Activated T-cell treated with anti-CD3 and anti-CD28 coated beads, Interleukin-2, amount 50 U/mL, for 72 hours (primary cell): ENCODE measurements around the gene TSGA10. TPM values are rescaled to one million over a fixed set of nuclear protein-coding genes. Genes with fewer than 3 reads are reported as not detected.
A peak's percentile ranks its signal among the peaks of the same experiment; 100 is the strongest.

ENCODE experiments used
- ATAC-seq, 2 donors: fragments of 150-1000 bp; cut with Tn5 transposase; replicated peaks in 1 of 2; 2 replicates each; pipeline ENCODE4 v1.10.0; 2021; ENCODE audit warnings: moderate library complexity in 2 of 2, mild to moderate bottlenecking in 1 of 2
- DNase-seq, 2 donors: peaks; one replicate each; pipeline ENCODE4 v3.0.0; 2021 to 2022; ENCODE audit warnings: mixed read lengths in 1 of 2
- H3K27ac Mint-ChIP-seq: one replicate; pipeline ENCODE4 v1.8.0; 2022; ENCODE audit warnings: mild to moderate bottlenecking, moderate library complexity, mixed read lengths
- H3K27me3 Mint-ChIP-seq: one replicate; pipeline ENCODE4 v1.8.0; 2022; ENCODE audit warnings: low read depth, mixed read lengths
- H3K36me3 Mint-ChIP-seq, 2 donors: one replicate each; pipeline ENCODE4 v1.8.0; 2022; ENCODE audit warnings: mixed read lengths in 2 of 2, mild to moderate bottlenecking in 1 of 2; ENCODE audit not compliant: insufficient read depth in 2 of 2
- H3K4me1 Mint-ChIP-seq: one replicate; pipeline ENCODE4 v1.8.0; 2022; ENCODE audit warnings: low read depth, mixed read lengths
- H3K4me3 Mint-ChIP-seq, 2 donors: one replicate each; pipeline ENCODE4 v1.8.0; 2022; ENCODE audit warnings: mild to moderate bottlenecking in 2 of 2, mixed read lengths in 2 of 2, moderate library complexity in 2 of 2
- H3K9me3 Mint-ChIP-seq, 2 donors: one replicate each; pipeline ENCODE4 v1.8.0; 2022; ENCODE audit warnings: mixed read lengths in 2 of 2
- total RNA-seq, 2 donors: library from RNA; stranded (reverse); gene quantifications; one replicate each; pipeline ENCODE4 v1.2.3, GENCODE V29; 2022

Gene TSGA10
- total RNA-seq, 2 donors from 2014 or later: 14.4 to 14.5 TPM

- Mint-ChIP-seq H3K27me3 (no peaks in the 10 kb centered on the region), H3K9me3 (no peaks in the 10 kb centered on the region), H3K27ac (peak within 1 kb of the TSS; percentile 98), H3K36me3 (peaks cover 6 to 7% of the 10 kb centered on the region in 2 donors), H3K4me1 (peaks cover 58% of the 10 kb centered on the region), H3K4me3 (peak within 1 kb of the TSS; percentile 98 to 99)
- ATAC-seq: peak; percentile 91 to 92
- DNase-seq: peak; percentile 90
Measured at GRCh38 chr2:99180755-99181623, 26.2 kb upstream of the TSGA10 start, which contains the start of the genes MITD1 and MRPL30. Gene MITD1, minus strand, starts transcription at chr2:99181058. Its CDS starts 77 bp downstream, at chr2:99180981. Gene MRPL30, plus strand, starts transcription at chr2:99181184. Its CDS starts 5,020 bp downstream, at chr2:99186204.

- ATAC-seq: no peak
- Mint-ChIP-seq H3K4me1 (peaks cover 41% of the 10 kb centered on the region), H3K36me3 (peaks cover 0 to 26% of the 10 kb centered on the region in 2 donors), H3K9me3 (no peaks in the 10 kb centered on the region), H3K4me3 (no peak overlapping the region), H3K27ac (peak overlapping the region; percentile 68), H3K27me3 (no peaks in the 10 kb centered on the region)
- DNase-seq: no peak
Measured at GRCh38 chr2:99171377-99172140, 16.8 kb upstream of the TSGA10 start.

- H3K27me3 Mint-ChIP-seq: no peaks in the 10 kb centered on the region
- peak in 1 of 2 donors; percentile 49 for ATAC-seq
- no peak overlapping the region for H3K4me3 Mint-ChIP-seq
- no peak for DNase-seq
- H3K4me1 Mint-ChIP-seq: peaks cover 29% of the 10 kb centered on the region
- peaks cover 2 to 23% of the 10 kb centered on the region in 2 donors for H3K36me3 Mint-ChIP-seq
- no peaks in the 10 kb centered on the region for H3K9me3 Mint-ChIP-seq
- H3K27ac Mint-ChIP-seq: peak overlapping the region; percentile 67
Measured at GRCh38 chr2:99169534-99169933, 14.8 kb upstream of the TSGA10 start.

- no peaks in the 10 kb centered on the region for H3K9me3 Mint-ChIP-seq
- H3K36me3 Mint-ChIP-seq: peaks cover 2 to 9% of the 10 kb centered on the region in 2 donors
- H3K27me3 Mint-ChIP-seq: no peaks in the 10 kb centered on the region
- H3K4me3 Mint-ChIP-seq: no peak overlapping the region
- DNase-seq: no peak
- peak overlapping the region; percentile 89 for H3K27ac Mint-ChIP-seq
- no peak for ATAC-seq
- H3K4me1 Mint-ChIP-seq: peaks cover 12% of the 10 kb centered on the region
Measured at GRCh38 chr2:99166218-99166617, 11.5 kb upstream of the TSGA10 start.

- peak overlapping the region; percentile 4 for H3K27ac Mint-ChIP-seq
- no peak for DNase-seq
- H3K36me3 Mint-ChIP-seq: peaks cover 3 to 5% of the 10 kb centered on the region in 2 donors
- no peak overlapping the region for H3K4me3 Mint-ChIP-seq
- no peaks in the 10 kb centered on the region for H3K9me3 Mint-ChIP-seq
- peaks cover 19% of the 10 kb centered on the region for H3K4me1 Mint-ChIP-seq
- no peaks in the 10 kb centered on the region for H3K27me3 Mint-ChIP-seq
- no peak for ATAC-seq
Measured at GRCh38 chr2:99159594-99159993, 4.9 kb upstream of the TSGA10 start.

GRCh38 chr2:99158599-99158998, 3.9 kb upstream of the TSGA10 start:
- ATAC-seq: no peak
- Mint-ChIP-seq H3K9me3 (no peaks in the 10 kb centered on the region), H3K4me3 (no peak overlapping the region), H3K4me1 (peaks cover 24% of the 10 kb centered on the region), H3K27me3 (no peaks in the 10 kb centered on the region), H3K27ac (no peak overlapping the region), H3K36me3 (peaks cover 6 to 7% of the 10 kb centered on the region in 2 donors)
- DNase-seq: no peak

- no peak overlapping the region for H3K4me3 Mint-ChIP-seq
- DNase-seq (no peak), ATAC-seq (no peak)
- no peaks in the 10 kb centered on the region for H3K9me3 Mint-ChIP-seq
- H3K27ac Mint-ChIP-seq: peak overlapping the region; percentile 15
- H3K27me3 Mint-ChIP-seq: no peaks in the 10 kb centered on the region
- H3K4me1 Mint-ChIP-seq: peaks cover 24% of the 10 kb centered on the region
- H3K36me3 Mint-ChIP-seq: peaks cover 6 to 7% of the 10 kb centered on the region in 2 donors
Measured at GRCh38 chr2:99156891-99157290, 2.1 kb upstream of the TSGA10 start.

- peaks cover 28% of the 10 kb centered on the region for H3K4me1 Mint-ChIP-seq
- peak overlapping the region; percentile 83 for H3K27ac Mint-ChIP-seq
- ATAC-seq (no peak), DNase-seq (no peak)
- no peaks in the 10 kb centered on the region for H3K27me3 Mint-ChIP-seq
- H3K36me3 Mint-ChIP-seq: peaks cover 6 to 7% of the 10 kb centered on the region in 2 donors
- no peak overlapping the region for H3K4me3 Mint-ChIP-seq
- H3K9me3 Mint-ChIP-seq: no peaks in the 10 kb centered on the region
Measured at GRCh38 chr2:99153921-99154604, 679 bp downstream of the TSGA10 start.

- no peaks in the 10 kb centered on the region for H3K27me3 Mint-ChIP-seq
- peaks cover 28% of the 10 kb centered on the region for H3K4me1 Mint-ChIP-seq
- H3K36me3 Mint-ChIP-seq: peaks cover 6 to 7% of the 10 kb centered on the region in 2 donors
- H3K4me3 Mint-ChIP-seq: no peak overlapping the region
- H3K27ac Mint-ChIP-seq: no peak overlapping the region
- DNase-seq (no peak), ATAC-seq (no peak)
- H3K9me3 Mint-ChIP-seq: no peaks in the 10 kb centered on the region
Measured at GRCh38 chr2:99152199-99152895, 2.4 kb downstream of the TSGA10 start.

GRCh38 chr2:99150706-99151105, 4.0 kb downstream of the TSGA10 start:
- H3K4me1 Mint-ChIP-seq: peaks cover 17% of the 10 kb centered on the region
- no peaks in the 10 kb centered on the region for H3K9me3 Mint-ChIP-seq
- H3K36me3 Mint-ChIP-seq: peaks cover 4 to 7% of the 10 kb centered on the region in 2 donors
- H3K27ac Mint-ChIP-seq: no peak overlapping the region
- no peak for DNase-seq
- no peak for ATAC-seq
- no peaks in the 10 kb centered on the region for H3K27me3 Mint-ChIP-seq
- H3K4me3 Mint-ChIP-seq: no peak overlapping the region

- Mint-ChIP-seq H3K9me3 (no peaks in the 10 kb centered on the region), H3K4me1 (peaks cover 28% of the 10 kb centered on the region), H3K27me3 (no peaks in the 10 kb centered on the region), H3K4me3 (peak within 1 kb of the TSS; percentile 90 to 98), H3K27ac (peak within 1 kb of the TSS; percentile 85), H3K36me3 (peaks cover 2 to 5% of the 10 kb centered on the region in 2 donors)
- ATAC-seq (peak; percentile 92 to 93), DNase-seq (peak; percentile 98)
Measured at GRCh38 chr2:99141110-99142108, 13.3 kb downstream of the TSGA10 start, which contains the start of gene C2orf15. Gene C2orf15, plus strand, starts transcription at chr2:99141707. Its CDS starts 8,852 bp downstream, at chr2:99150559.
